CD4-positive, alpha-beta T cell treated with Interleukin-15 for 1 hour (primary cell): ENCODE data around the gene MYH6.
"Not testable (repeated sequence)": the region's sequence is repeated elsewhere in the genome, so short reads cannot be mapped to it uniquely, and the experiment has no call there.

Experiments
- DNase-seq: peaks from one replicate; pipeline ENCODE4 v3.0.0-alpha.2; 2020

The MYH6 gene

GRCh38 chr14:23407516-23408306, at the start of gene MYH6:
Gene MYH6, minus strand, starts transcription at chr14:23408273. Its CDS starts 1,050 bp downstream, at chr14:23407223.
- DNase-seq, result no peak

GRCh38 chr14:23456883-23457586, 49.0 kb upstream of the MYH6 start:
- not testable (repeated sequence) for DNase-seq

GRCh38 chr14:23454445-23454856, 46.4 kb upstream of the MYH6 start:
- no peak for DNase-seq

GRCh38 chr14:23452237-23452636, 44.2 kb upstream of the MYH6 start:
- DNase-seq, result no peak

- no peak for DNase-seq
These were observed 42.3 kb upstream of the MYH6 start for GRCh38 chr14:23450379-23450778.

- DNase-seq, result no peak
These were observed 41.2 kb upstream of the MYH6 start for GRCh38 chr14:23449314-23449713.

- no peak for DNase-seq
These were observed 39.6 kb upstream of the MYH6 start for GRCh38 chr14:23447361-23448350.

GRCh38 chr14:23446291-23446851, 38.3 kb upstream of the MYH6 start:
- no peak for DNase-seq

- no peak for DNase-seq
These were observed 37.7 kb upstream of the MYH6 start for GRCh38 chr14:23445773-23446172.

- no peak for DNase-seq
These were observed 36.2 kb upstream of the MYH6 start for GRCh38 chr14:23444314-23444713.

GRCh38 chr14:23443881-23444280, 35.8 kb upstream of the MYH6 start:
- DNase-seq, result no peak

GRCh38 chr14:23443411-23443812, 35.3 kb upstream of the MYH6 start:
- DNase-seq, result no peak

- DNase-seq, result no peak
These were observed 34.8 kb upstream of the MYH6 start for GRCh38 chr14:23442721-23443356.

GRCh38 chr14:23441076-23441475, 33.0 kb upstream of the MYH6 start:
- no peak for DNase-seq

- DNase-seq, result no peak
These were observed 31.2 kb upstream of the MYH6 start for GRCh38 chr14:23439107-23439835.

GRCh38 chr14:23438101-23438971, 30.3 kb upstream of the MYH6 start:
- no peak for DNase-seq

- no peak for DNase-seq
These were observed 29.3 kb upstream of the MYH6 start for GRCh38 chr14:23437133-23438100.

- no peak for DNase-seq
These were observed 28.5 kb upstream of the MYH6 start for GRCh38 chr14:23436327-23437132.
